Jurkat, Clone E6-1 (cell line): Measurements from ENCODE around the gene MACF1.

Source experiments
- DNase-seq: peaks from one replicate; pipeline ENCODE4 v3.0.0-alpha.2; 2011; ENCODE audit warnings: low read depth, low spot score
- H3K4me3 ChIP-seq: 2 replicates; pipeline ENCODE4 v1.5.1; 2011; ENCODE audit warnings: mild to moderate bottlenecking, low read length, control low read depth, moderate library complexity

Gene MACF1

DNA sequence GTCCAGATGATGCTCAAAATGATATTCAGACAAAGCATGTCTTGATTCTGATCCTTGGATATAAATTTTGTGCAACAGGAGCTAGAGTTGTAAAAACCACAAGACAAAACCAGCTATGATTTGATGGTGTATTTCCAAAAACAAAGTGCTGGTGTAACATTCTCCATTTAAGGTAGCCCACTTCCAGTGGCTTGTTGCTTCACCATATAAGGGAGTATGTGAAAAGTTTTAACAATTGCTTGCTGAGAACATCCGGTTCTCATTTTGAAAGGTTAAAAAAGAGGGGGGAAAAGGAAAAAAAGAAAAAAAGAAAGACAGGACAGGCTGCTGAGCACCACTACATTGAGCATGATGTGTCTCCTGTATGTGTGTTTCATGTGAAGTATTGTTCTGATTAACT, 123.6 kb downstream of the MACF1 start:
- H3K4me3 ChIP-seq: peak overlapping the region; percentile 70
- peak; percentile 85 for DNase-seq

DNA sequence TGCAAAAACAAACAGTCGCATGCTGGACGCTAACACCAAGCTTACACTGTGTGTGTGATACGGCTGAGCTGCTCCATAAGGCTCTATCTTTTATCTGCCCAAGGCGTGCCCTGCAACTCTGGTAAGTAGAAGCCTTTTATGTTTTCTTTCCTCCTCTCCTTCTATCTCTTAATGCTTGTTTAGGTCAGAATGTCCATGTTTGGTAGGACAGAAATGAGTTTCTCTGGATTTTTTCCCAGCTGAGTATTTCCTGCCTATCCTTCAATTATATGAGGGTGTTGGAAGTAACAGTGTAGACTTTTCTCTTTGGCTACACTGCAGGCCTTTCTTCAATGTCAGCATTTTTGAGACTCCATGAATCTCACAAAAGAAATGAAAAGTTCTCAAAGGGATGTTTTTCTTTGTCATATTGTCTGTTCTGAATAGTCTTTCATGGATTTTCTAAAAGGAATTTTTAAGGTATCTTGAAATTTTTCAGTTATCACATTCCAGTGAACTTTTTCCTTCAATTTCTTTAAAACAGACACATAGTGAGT, 124.2 kb downstream of the MACF1 start:
- no peak for DNase-seq
- H3K4me3 ChIP-seq: peak overlapping the region; percentile 70

DNA sequence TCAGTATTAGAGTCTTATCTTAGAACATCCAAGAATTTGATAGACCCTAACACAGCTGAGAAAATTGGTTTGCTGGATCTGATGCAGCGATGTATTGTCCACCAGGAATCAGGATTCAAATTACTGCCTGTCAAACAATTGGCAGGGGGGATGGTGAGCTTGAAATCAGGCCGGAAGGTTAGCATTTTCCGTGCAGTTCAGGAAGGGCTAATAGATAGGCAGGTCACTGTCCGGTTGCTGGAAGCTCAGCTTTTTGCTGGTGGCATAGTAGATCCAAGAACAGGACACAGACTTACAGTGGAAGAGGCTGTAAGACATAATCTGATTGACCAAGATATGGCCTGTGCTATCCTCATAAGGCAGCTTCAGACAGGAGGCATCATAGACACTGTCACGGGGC, 127.2 kb downstream of the MACF1 start:
- DNase-seq: no peak
- peak overlapping the region; percentile 37 for H3K4me3 ChIP-seq

DNA sequence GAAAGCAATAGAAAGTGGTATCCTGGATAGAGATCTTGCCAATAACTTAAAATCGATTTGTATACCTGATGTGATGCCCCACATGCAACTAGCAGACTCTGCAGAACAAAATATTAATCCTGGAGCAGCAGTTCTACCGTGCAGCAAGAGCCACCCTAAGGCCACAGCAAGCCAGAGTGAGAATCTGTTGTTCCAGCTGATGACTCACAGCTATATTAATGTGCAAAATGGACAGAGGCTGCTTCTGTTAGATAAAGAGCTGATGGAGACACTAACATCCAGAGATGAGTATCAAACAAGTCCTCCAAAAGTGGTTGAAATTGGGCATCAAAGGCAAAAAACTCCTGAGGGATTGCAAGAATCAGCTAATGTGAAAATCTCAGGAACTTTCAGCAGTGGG, 127.8 kb downstream of the MACF1 start:
- peak overlapping the region; percentile 37 for H3K4me3 ChIP-seq
- no peak for DNase-seq

DNA sequence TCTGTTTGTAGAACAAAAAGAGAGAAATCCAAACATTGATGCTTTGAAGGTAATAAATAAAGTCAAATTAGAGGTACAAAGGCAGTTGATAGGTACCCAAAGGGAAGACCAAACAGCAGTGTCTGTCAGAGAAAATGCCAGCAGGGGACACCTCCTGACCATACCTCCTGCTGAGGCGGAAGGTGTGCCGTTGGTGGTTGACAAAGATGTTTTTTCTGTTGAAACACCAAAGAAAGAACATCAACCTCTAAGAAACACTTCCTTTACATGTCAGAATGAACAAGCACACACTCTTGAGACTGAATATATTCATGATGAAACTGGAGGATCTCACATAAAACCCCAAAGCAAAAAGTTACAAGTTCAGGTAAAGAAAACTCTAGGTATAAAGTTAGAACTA, 128.3 kb downstream of the MACF1 start:
- peak overlapping the region; percentile 37 for H3K4me3 ChIP-seq
- peak; percentile 85 for DNase-seq

DNA sequence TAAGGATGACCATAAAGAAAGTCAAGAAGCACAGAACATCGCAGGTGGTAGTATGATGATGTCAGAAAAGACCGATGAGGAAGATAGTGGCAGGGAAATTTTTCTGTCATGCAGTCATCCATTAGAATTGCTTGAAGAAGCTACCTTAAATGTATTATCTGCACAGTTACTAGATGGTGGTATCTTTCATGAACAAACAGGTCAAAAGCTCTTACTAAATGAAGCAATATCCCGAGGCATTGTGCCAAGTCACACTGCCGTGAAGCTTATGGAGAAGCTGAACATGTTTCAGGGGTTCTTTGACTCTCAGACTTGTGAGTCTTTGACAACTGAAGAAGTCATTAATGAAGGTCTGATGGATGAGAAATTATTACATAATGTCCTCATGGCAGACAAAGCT, 128.8 kb downstream of the MACF1 start:
- no peak overlapping the region for H3K4me3 ChIP-seq
- DNase-seq: no peak

DNA sequence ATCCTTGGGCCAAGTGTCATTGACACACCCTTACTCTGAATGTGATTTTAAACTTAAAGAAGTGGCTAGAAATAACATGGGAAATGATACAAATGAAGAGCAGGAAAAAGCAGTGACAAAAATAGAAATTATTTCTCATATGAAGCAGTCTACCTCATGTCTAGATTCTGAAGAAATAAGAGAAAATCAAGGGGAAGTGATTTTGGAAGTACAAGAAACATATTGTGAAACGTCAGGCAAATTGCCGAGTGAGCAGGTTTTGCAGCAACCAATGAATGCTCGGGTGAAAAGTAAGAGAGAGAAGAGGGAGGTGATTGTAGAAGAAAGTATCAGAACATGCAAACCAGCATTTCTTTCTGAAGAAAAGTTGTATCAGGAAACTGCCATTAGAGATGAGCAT, 130.7 kb downstream of the MACF1 start:
- no peak overlapping the region for H3K4me3 ChIP-seq
- DNase-seq: no peak

DNA sequence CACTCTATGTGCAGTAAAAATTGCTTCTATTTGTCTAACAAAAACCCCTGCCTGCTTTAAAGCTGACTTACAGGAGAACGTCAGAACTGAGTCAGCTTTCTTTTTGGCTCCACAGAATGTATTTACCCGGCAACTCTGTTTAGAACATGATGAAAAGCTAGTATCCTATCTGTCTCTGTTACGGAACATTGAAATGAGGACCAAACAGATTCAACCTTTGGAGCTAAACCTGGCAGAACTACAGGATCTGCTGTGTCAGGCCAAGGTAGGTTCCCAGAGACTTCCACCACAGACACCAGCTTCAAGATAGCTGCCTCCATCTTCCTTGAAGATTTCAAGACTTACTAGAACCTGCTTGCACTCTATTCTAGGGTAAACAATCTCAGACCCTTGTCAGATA, 132.6 kb downstream of the MACF1 start:
- H3K4me3 ChIP-seq: no peak overlapping the region
- no peak for DNase-seq

DNA sequence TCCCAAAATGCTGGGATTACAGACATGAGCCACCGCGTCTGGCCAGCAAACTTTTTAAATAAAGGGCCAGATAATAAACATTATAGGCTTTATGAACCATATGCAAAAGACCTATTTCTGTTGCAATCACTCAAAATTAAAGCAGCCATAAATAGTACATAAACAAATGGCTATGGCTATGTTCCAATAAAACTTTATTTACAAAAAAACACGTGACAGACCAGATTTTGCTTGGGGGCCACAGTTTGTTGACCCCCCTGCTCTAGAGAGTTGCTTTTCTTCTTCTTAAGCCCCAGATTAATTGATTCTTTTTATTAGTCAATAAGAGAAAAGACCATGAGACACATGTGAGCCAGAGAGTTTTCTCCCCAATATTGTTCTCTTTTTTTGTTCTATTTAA, 138.3 kb downstream of the MACF1 start:
- no peak for DNase-seq
- no peak overlapping the region for H3K4me3 ChIP-seq

DNA sequence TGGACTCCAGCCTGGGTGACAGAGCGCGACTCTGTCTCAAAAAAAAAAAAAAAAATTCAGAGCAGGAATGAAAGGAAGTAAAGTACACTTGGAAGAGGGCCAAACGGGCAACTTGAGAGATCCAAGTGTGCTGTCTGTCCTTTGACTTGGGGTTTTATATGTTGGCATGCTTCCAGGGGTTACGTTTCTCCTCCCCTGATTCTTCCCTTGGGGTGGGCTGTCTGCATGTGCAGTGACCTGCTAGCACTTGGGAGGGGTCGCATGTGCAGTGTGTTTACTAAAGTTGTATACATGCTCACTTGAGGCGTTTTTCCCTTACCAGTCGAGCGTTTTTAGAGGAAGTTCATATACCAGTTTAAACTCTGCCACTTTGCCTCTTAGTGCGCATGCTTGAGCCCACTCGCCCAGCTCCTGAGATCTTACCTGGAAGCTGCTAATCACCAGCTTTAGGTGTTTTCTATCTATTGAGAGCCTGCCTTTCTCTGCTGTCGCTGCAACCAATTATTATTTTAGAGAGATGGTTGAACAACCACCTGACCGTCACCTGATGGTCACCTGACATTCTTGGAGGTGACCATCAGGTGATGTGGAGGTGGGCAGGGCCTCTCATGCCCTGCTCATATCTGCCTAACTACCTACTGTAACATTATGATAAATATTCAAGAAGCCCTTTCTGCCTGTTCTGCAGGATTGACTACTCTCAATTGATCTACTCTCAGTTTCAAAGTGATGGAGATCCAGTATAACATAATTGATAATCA, 140.1 kb downstream of the MACF1 start:
- DNase-seq: no peak
- H3K4me3 ChIP-seq: no peak overlapping the region

DNA sequence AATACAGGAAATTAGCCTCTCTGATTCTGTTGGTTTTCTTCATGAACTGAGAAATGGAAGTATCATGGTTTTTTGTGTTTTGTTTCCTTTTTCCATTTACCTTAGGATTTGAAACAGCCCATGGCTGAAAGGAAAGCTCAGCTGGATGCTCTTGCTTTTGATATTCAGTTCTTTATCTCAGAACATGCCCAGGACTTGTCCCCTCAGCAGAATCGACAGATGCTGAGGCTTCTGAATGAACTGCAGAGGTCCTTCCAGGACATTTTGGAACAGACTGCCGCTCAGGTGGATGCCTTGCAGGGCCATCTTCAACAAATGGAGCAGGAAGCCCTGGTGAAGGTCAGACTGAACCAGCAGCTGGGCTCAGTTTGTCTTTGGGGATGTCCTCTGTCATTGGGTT, 142.4 kb downstream of the MACF1 start:
- H3K4me3 ChIP-seq: no peak overlapping the region
- DNase-seq: no peak

DNA sequence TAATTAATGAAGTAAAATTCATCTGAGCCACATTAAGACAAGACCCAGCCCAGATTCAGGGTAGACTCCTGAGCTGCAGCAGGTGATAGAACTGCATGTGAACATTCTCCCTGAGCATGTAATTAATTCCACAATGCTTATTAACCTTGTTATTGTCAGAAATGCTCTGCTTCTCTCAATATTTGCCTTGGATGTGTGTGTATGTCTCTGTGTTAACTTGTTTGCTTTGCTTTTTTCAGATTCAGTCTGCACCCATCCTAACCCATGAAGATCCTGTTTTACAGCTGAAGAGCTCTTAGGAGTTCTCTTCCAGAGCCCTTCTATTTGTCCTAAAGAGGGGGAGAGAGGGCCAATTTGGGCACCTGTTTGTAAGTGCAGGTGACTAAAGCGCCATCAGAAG, 143.8 kb downstream of the MACF1 start:
- DNase-seq: no peak

DNA sequence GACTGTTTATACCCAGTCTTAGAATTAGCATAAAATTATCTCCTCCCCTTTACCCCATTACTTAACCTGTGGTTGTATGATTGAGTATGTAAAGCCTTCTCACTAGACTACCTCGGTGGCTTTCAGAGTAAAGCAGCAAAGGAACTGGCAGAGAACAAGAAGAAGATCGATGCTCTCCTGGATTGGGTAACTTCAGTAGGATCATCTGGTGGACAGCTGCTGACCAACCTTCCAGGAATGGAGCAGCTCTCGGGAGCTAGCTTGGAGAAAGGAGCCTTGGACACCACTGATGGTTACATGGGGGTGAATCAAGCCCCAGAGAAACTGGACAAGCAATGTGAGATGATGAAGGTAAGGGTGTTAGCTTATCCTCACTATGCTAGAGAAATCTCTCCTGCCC, 148.4 kb downstream of the MACF1 start:
- H3K4me3 ChIP-seq: no peak overlapping the region
- no peak for DNase-seq

More for the DNA sequence above, 143.8 kb downstream of the MACF1 start:
- no peak overlapping the region for H3K4me3 ChIP-seq

DNA sequence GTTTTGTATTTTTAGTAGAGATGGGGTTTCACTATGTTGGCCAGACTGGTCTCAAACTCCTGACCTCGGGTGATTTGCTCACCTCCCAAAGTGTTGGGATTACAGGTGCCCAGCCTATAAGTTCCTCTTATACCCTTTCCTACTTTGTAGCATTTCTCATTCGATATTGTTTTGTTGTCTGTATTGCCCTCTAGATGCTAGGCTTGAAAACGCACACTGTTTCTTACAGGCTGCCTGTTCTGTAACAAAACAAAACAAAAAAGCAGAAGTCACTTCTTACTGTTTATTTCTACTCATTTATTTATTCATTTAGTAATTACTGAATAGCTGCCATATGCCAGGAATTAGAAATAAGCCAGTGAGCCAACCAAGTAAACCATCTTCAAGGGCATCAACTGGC, 150.1 kb downstream of the MACF1 start:
- no peak overlapping the region for H3K4me3 ChIP-seq
- DNase-seq: no peak

DNA sequence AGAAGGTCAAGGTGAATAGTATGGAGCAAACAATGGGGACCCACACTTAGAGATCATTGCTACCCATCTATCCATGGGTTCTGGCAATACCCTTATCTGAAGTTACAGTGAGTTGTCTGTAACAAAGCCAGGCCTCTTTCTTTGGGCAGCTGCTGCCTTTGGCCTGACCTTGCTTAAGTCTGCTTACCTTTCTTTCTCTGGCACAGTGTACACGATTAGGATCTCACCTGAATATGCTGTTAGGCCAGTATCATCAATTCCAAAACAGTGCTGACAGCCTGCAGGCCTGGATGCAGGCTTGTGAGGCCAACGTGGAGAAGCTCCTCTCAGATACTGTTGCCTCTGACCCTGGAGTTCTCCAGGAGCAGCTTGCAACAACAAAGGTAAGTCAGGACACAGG, 154.0 kb downstream of the MACF1 start:
- no peak for DNase-seq
- H3K4me3 ChIP-seq: no peak overlapping the region

DNA sequence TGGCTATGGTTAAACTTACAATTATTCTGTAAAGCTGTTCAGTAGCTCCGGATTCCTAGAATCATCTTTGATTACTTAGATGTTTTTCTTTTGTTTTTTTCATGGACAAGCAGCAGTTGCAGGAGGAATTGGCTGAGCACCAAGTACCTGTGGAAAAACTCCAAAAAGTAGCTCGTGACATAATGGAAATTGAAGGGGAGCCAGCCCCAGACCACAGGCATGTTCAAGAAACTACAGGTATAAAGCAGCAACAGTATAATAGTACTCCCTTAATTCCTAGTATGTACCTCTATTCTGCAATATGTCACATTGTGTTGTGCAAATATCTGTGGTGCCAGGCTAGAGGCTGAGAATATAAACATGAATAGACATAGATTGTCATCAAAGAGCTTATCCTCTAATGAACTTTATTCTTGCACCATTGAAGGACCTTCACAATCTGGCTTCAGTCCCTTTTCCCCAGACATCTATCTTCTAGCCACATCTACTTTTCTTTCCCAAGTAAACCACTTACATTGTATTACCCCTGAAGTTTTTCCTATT, 154.6 kb downstream of the MACF1 start:
- no peak for DNase-seq
- no peak overlapping the region for H3K4me3 ChIP-seq

DNA sequence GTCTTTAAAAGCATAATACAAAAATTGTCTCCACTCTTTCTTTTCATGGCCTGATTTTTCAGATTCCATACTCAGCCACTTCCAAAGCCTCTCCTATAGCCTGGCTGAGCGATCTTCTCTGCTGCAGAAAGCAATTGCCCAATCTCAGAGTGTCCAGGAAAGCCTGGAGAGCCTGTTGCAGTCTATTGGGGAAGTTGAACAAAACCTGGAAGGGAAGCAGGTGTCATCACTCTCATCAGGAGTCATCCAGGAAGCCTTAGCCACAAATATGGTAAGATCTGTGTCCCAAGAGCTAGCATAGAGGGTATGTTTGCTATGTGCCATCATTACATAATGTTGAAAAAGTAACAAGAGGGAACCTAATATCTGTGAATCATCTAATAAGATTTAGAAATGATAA, 156.2 kb downstream of the MACF1 start:
- no peak for DNase-seq
- H3K4me3 ChIP-seq: no peak overlapping the region

DNA sequence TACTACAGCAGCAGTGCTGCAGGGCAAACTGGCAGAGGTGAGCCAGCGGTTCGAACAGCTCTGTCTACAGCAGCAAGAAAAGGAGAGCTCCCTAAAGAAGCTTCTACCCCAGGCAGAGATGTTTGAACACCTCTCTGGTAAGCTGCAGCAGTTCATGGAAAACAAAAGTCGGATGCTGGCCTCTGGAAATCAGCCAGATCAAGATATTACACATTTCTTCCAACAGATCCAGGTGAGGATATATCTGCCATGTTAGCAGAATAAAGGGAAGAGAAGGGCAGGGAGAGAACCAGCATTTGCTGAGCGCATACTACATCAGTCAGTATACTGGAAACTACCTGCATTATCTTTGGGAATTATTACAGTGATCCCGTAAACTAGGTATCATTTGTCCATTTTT, 157.0 kb downstream of the MACF1 start:
- DNase-seq: no peak
- no peak overlapping the region for H3K4me3 ChIP-seq

DNA sequence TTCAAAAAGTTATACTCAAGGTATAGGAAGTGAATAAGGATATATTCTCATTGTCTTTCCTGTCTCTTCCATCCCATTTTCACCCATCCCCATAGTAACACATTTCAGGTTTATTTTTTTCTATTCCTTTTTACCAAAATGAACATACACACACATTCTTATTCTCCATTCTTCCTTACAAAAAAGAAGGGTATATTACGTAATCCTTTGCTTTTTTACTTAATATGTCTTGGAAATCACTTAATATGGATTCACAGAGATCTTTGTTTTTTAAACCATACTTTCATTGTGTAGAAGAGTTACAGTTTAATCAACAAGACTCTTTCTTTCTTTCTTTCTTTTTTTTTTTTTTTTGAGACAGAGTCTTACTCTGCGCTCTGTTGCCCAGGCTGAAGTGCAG, 158.8 kb downstream of the MACF1 start:
- no peak for DNase-seq
- no peak overlapping the region for H3K4me3 ChIP-seq

DNA sequence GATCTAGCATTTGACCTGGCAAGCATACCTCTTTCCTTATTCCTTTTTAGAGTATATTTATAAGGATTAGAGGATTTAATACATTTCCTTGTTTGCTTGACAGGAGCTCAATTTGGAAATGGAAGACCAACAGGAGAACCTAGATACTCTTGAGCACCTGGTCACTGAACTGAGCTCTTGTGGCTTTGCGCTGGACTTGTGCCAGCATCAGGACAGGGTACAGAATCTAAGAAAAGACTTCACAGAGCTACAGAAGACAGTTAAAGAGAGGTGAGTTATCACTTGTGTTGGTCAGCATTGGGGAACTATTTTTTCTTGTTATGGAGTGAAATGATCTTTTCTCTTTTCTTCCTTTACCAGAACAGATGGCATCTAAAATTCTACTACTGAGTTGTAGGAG, 163.6 kb downstream of the MACF1 start:
- H3K4me3 ChIP-seq: no peak overlapping the region
- DNase-seq: no peak

DNA sequence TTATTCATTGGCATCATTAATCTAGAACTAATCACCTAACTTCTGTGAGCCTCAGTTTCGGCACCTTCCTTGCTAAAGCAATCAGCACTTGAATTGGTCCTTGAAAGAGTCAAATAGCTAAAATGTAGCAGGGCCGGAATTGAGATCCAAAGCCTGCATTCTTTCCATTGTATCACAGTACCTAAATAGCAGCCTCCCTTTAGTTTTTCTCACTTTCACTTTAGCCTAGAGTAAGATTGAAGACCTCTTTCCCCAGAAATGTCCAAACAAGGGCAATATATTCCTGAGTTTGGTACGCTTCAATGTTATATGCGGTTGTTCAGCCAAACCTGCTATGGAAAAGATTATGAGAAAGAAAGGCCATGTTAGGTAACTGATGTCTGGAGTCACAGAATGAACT, 165.1 kb downstream of the MACF1 start:
- no peak for DNase-seq
- no peak overlapping the region for H3K4me3 ChIP-seq
